HTERT RPE-1 (cell line): ENCODE results near the gene FHIP2A.
"Not testable (repeated sequence)": the region's sequence is repeated elsewhere in the genome, so short reads cannot be mapped to it uniquely, and the experiment has no call there.

Experiments
- in situ Hi-C: fragments of 300-500 bp; cut with MboI; formaldehyde crosslinking; loops from 4 replicates; pipeline ENCODE4 v1.14.3; 2020; ENCODE audit warnings: low sequenced_read_pairs

Gene FHIP2A

GRCh38 chr10:114821293-114821914 is at the start of gene FHIP2A:
Gene FHIP2A, plus strand, starts transcription at chr10:114821780. Its CDS starts 299 bp downstream, at chr10:114822079.
- in situ Hi-C loops = no loop called here

GRCh38 chr10:114772496-114773196 is 48.9 kb upstream of the FHIP2A start:
- in situ Hi-C loops = no loop called here

- in situ Hi-C loops = no loop called here
Measured at GRCh38 chr10:114773197-114773532, 48.4 kb upstream of the FHIP2A start.

- in situ Hi-C loops = not testable (repeated sequence)
Measured at GRCh38 chr10:114775082-114775481, 46.5 kb upstream of the FHIP2A start.

- in situ Hi-C loops = no loop called here
Measured at GRCh38 chr10:114777415-114777814, 44.2 kb upstream of the FHIP2A start.

- in situ Hi-C loops = no loop called here
Measured at GRCh38 chr10:114779803-114780576, 41.6 kb upstream of the FHIP2A start.

GRCh38 chr10:114780577-114781184 is 40.9 kb upstream of the FHIP2A start:
- in situ Hi-C loops = no loop called here

GRCh38 chr10:114782666-114783065 is 38.9 kb upstream of the FHIP2A start:
- in situ Hi-C loops = no loop called here

- in situ Hi-C loops = no loop called here
Measured at GRCh38 chr10:114783686-114784085, 37.9 kb upstream of the FHIP2A start.

- in situ Hi-C loops = not testable (repeated sequence)
Measured at GRCh38 chr10:114786492-114786891, 35.1 kb upstream of the FHIP2A start.

GRCh38 chr10:114787131-114787530 is 34.4 kb upstream of the FHIP2A start:
- in situ Hi-C loops = not testable (repeated sequence)

GRCh38 chr10:114791768-114792167 is 29.8 kb upstream of the FHIP2A start:
- in situ Hi-C loops = no loop called here

- in situ Hi-C loops = no loop called here
Measured at GRCh38 chr10:114795039-114795438, 26.5 kb upstream of the FHIP2A start.

GRCh38 chr10:114800361-114800760 is 21.2 kb upstream of the FHIP2A start:
- in situ Hi-C loops = no loop called here

- in situ Hi-C loops = no loop called here
Measured at GRCh38 chr10:114801411-114801813, 20.2 kb upstream of the FHIP2A start.

- in situ Hi-C loops = no loop called here
Measured at GRCh38 chr10:114802177-114802576, 19.4 kb upstream of the FHIP2A start.

- in situ Hi-C loops = no loop called here
Measured at GRCh38 chr10:114806562-114807391, 14.8 kb upstream of the FHIP2A start.

GRCh38 chr10:114808982-114809381 is 12.6 kb upstream of the FHIP2A start:
- in situ Hi-C loops = no loop called here

GRCh38 chr10:114810926-114811325 is 10.7 kb upstream of the FHIP2A start:
- in situ Hi-C loops = no loop called here

GRCh38 chr10:114811862-114812261 is 9.7 kb upstream of the FHIP2A start:
- in situ Hi-C loops = no loop called here

GRCh38 chr10:114815791-114816190 is 5.8 kb upstream of the FHIP2A start:
- in situ Hi-C loops = no loop called here
